Vagina (tissue), 2 donors: ENCODE measurements around the gene TOMT. TPM values are rescaled to one million over a fixed set of nuclear protein-coding genes. Genes with fewer than 3 reads are reported as not detected.

Source experiments
- DNase-seq, 2 donors: peaks; one replicate each; pipeline ENCODE4 v3.0.0-alpha.2; 2017; ENCODE audit errors: extremely low spot score in 2 of 2
- H3K27ac ChIP-seq: fragments of 200-600 bp; sonication (generic); one replicate; pipeline ENCODE4 v1.5.1; 2019
- H3K27me3 ChIP-seq: fragments of 200-600 bp; sonication (generic); one replicate; pipeline ENCODE4 v1.5.1; 2019
- H3K36me3 ChIP-seq, 2 donors: fragments of 200-600 bp; sonication (generic); one replicate each; pipeline ENCODE4 v1.5.1; 2017 to 2019
- H3K4me1 ChIP-seq: fragments of 200-600 bp; sonication (generic); one replicate; pipeline ENCODE4 v1.5.1; 2019
- H3K4me3 ChIP-seq, 2 donors: fragments of 200-600 bp; sonication (generic); 1 replicate in 1 of 2; 2 replicates in 1 of 2; pipeline ENCODE4 v1.5.1; 2016 to 2019
- H3K9me3 ChIP-seq: fragments of 200-600 bp; sonication (generic); one replicate; pipeline ENCODE4 v1.5.1; 2019
- CTCF ChIP-seq, 3 experiments: fragments of 450-650 bp in 2 of 3; fragments of 200-600 bp in 1 of 3; sonication (generic) in 1 of 3; IDR thresholded peaks; one replicate each; pipeline ENCODE4 v1.5.1; 2017 to 2019; ENCODE audit warnings: antibody characterized with exemption in 3 of 3, mild to moderate bottlenecking in 2 of 3, moderate library complexity in 2 of 3
- POLR2A ChIP-seq, 2 donors: fragments of 450-650 bp; IDR thresholded peaks; one replicate each; pipeline ENCODE4 v1.6.1; 2017; ENCODE audit warnings: antibody characterized with exemption in 2 of 2, mild to moderate bottlenecking in 2 of 2, moderate library complexity in 2 of 2
- POLR2AphosphoS5 ChIP-seq, 2 donors: sonication (generic); formaldehyde crosslinking; IDR thresholded peaks; one replicate each; pipeline ENCODE4 v1.9.0; 2017; ENCODE audit warnings: antibody characterized with exemption in 2 of 2, mild to moderate bottlenecking in 2 of 2, low read depth in 1 of 2; ENCODE audit not compliant: insufficient read depth in 1 of 2
- intact Hi-C: fragments of 100-400 bp; cut with DNase I; formaldehyde crosslinking; loops from one replicate; pipeline ENCODE4 v1.15.1; 2023
- total RNA-seq: library from RNA; depleted of rRNA; stranded (reverse); fragments of >200 nt; gene quantifications from one replicate; pipeline ENCODE4 v1.2.3, GENCODE V29; 2016

Gene TOMT
- total RNA-seq, 1 donor from 2014 or later: not detected

DNA sequence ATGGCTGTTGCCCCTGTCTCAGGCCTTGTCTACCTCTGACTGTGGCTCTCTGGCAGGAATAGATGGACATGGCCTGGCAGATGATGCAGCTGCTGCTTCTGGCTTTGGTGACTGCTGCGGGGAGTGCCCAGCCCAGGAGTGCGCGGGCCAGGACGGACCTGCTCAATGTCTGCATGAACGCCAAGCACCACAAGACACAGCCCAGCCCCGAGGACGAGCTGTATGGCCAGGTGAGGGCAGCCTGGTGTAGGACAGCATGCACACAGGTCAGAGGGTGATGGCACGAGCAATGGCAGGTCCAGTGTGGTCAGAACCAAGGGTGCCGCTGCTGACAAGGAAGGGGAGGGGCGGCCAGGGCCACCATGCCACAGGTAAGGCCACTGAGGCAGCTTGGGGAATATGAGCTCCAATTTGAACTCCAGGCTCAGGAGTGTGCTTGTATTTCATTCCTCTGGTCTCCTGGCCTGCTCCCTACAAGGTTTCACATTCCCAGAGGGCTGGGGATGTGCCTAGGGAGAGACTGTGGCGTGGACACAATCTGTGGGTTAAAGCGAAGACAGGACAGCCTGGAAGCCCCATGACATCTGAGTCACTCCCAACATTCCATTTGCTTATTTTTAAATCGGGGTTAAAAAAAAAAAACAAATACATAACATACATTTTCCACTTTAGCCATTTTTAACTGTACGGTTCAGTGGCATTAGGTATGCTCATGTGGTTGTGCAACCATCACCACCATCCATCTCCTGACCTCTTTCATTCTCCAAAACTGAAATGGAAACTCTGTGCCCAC lies 30.4 kb downstream of the TOMT start:
- H3K4me3 ChIP-seq: no peak overlapping the region
- no peak for DNase-seq
- TF ChIP-seq POLR2AphosphoS5 (IDR thresholded peaks at IDR 0.05; ENCODE audit: insufficient read depth in 1 of 2, low read depth in 1 of 2) (no peak), POLR2A (IDR thresholded peaks at IDR 0.05) (no peak), CTCF (IDR thresholded peaks at IDR 0.05) (no peak)
- no peaks in the 10 kb centered on the region for H3K36me3 ChIP-seq
- no peaks in the 10 kb centered on the region for H3K27me3 ChIP-seq
- intact Hi-C loops: no loop called here
- H3K4me1 ChIP-seq: no peaks in the 10 kb centered on the region
- no peaks in the 10 kb centered on the region for H3K9me3 ChIP-seq
- H3K27ac ChIP-seq: no peak overlapping the region

GRCh38 chr11:72136684-72137262 lies 31.0 kb downstream of the TOMT start:
- no peaks in the 10 kb centered on the region for H3K9me3 ChIP-seq
- no peak for DNase-seq
- no peak overlapping the region for H3K4me3 ChIP-seq
- intact Hi-C loops: no loop called here
- H3K4me1 ChIP-seq: no peaks in the 10 kb centered on the region
- no peak overlapping the region for H3K27ac ChIP-seq
- no peaks in the 10 kb centered on the region for H3K27me3 ChIP-seq
- H3K36me3 ChIP-seq: no peaks in the 10 kb centered on the region
- TF ChIP-seq CTCF (IDR thresholded peaks at IDR 0.05): no peak
- no peak for TF ChIP-seq POLR2A (IDR thresholded peaks at IDR 0.05)
- no peak for TF ChIP-seq POLR2AphosphoS5 (IDR thresholded peaks at IDR 0.05; ENCODE audit: insufficient read depth in 1 of 2, low read depth in 1 of 2)

- H3K36me3 ChIP-seq: no peaks in the 10 kb centered on the region
- no peaks in the 10 kb centered on the region for H3K4me1 ChIP-seq
- intact Hi-C loops: no loop called here
- H3K27ac ChIP-seq: no peak overlapping the region
- H3K4me3 ChIP-seq: no peak overlapping the region
- TF ChIP-seq POLR2AphosphoS5 (IDR thresholded peaks at IDR 0.05; ENCODE audit: insufficient read depth in 1 of 2, low read depth in 1 of 2) (no peak), POLR2A (IDR thresholded peaks at IDR 0.05) (no peak), CTCF (IDR thresholded peaks at IDR 0.05) (no peak)
- H3K9me3 ChIP-seq: no peaks in the 10 kb centered on the region
- H3K27me3 ChIP-seq: no peaks in the 10 kb centered on the region
- DNase-seq: no peak
These were observed 33.2 kb downstream of the TOMT start for GRCh38 chr11:72138821-72139390.

DNA sequence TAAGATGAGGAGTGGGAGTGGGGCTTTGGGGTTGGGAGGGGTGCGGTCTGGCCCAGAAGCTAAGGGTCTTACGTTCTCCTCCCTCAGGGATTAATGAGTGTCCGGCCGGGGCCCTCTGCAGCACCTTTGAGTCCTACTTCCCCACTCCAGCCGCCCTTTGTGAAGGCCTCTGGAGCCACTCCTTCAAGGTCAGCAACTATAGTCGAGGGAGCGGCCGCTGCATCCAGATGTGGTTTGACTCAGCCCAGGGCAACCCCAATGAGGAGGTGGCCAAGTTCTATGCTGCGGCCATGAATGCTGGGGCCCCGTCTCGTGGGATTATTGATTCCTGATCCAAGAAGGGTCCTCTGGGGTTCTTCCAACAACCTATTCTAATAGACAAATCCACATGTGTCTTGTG lies 33.8 kb downstream of the TOMT start:
- Histone ChIP-seq H3K27me3 (no peaks in the 10 kb centered on the region), H3K9me3 (no peaks in the 10 kb centered on the region), H3K36me3 (no peaks in the 10 kb centered on the region), H3K27ac (no peak overlapping the region), H3K4me1 (no peaks in the 10 kb centered on the region), H3K4me3 (no peak overlapping the region)
- intact Hi-C loops: no loop called here
- no peak for DNase-seq
- TF ChIP-seq POLR2A (IDR thresholded peaks at IDR 0.05) (no peak), POLR2AphosphoS5 (IDR thresholded peaks at IDR 0.05; ENCODE audit: insufficient read depth in 1 of 2, low read depth in 1 of 2) (no peak), CTCF (IDR thresholded peaks at IDR 0.05) (no peak)

DNA sequence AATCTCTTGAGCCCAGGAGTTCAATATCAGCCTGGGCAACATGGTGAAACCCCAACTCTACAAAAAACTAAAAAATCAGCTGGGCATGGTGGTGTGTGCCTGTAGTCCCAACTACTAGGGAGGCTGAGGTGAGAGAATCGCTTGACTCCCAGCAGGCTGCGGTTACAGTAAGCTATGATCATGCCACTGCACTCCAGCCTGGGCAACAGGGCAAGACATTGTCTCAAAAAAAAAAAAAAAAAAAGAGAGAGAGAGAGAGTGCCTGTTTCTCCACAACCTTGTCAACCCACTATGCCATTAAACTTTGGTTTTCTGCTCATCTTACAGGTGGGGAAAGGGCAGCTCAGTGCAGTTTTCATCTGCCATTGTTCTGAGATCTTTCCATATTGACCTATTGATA lies 34.9 kb downstream of the TOMT start:
- Histone ChIP-seq H3K4me1 (no peaks in the 10 kb centered on the region), H3K9me3 (no peaks in the 10 kb centered on the region), H3K4me3 (no peak overlapping the region), H3K27ac (no peak overlapping the region), H3K27me3 (no peaks in the 10 kb centered on the region), H3K36me3 (no peaks in the 10 kb centered on the region)
- intact Hi-C loops: loop anchor here (10.0 kb wide), 1 partner anchor 274 kb away; no protein-coding TSS in a partner anchor
- TF ChIP-seq POLR2A (IDR thresholded peaks at IDR 0.05): no peak
- no peak for DNase-seq
